Measurements from ENCODE around the gene PSMB9.

DNA sequence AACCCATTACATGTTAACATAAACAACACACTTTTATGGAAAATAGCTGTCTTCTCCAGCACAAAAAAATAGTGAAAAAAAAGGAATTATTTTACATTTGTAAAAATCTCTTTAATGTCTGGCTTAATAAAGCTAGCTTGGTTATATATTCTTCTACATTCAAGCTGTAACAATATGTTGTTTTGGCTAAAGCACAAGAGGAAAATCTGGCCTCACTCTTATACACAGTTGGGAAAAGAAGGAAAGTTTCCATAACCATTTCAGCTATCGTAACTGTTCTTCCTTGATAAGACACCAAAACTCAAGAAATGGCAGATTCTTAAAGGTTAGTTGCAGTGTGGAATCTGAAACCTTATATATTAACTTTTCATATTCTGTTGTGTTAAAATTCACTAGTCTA is 44.8 kb upstream of the PSMB9 start:
- no peak for TF ChIP-seq CTCF (IDR thresholded peaks at IDR 0.05)
- no peak for TF ChIP-seq ZFX (IDR thresholded peaks at IDR 0.05; ENCODE audit: borderline replicate concordance)
